K562 (cell line): ENCODE results near the gene WASL. TPM values are rescaled to one million over a fixed set of nuclear protein-coding genes. Genes with fewer than 3 reads are reported as not detected.

ENCODE experiments used
- ATAC-seq: fragments of 200-7000 bp; cut with Tn5 transposase; 3 replicates; pipeline ENCODE4 v1.9.1; 2020; ENCODE audit warnings: moderate library complexity
- BruUV-seq: library from RNA; stranded (reverse); fragments of 400-500 nt; replicated peaks from 2 replicates; lab custom pipeline; 2021; lab: Mats Ljungman, UMichigan
- CTCF ChIA-PET: fragments of 300-600 bp; formaldehyde crosslinking; extraction: SDS; loops from one replicate; lab custom pipeline; 2021; ENCODE audit warnings: low intra/inter-chr PET ratio; lab: Yijun Ruan, JAX
- POLR2A ChIA-PET: fragments of 300-600, 350-650 bp; sonication (Branson Sonifier 250); formaldehyde crosslinking; extraction: SDS; loops from one replicate; lab custom pipeline; 2021; ENCODE audit warnings: antibody characterized with exemption, inconsistent platforms; lab: Yijun Ruan, JAX
- DNase-seq, 4 experiments: peaks; one replicate each; pipeline versions ENCODE4 v3.0.0 to v3.0.0-alpha.2; 2011 to 2018; ENCODE audit warnings: low spot score in 3 of 4, mixed read lengths in 3 of 4; ENCODE audit errors: extremely low read depth in 1 of 4
- FAIRE-seq: peaks from 2 replicates; lab custom pipeline; 2011; peaks lifted over from hg19 to GRCh38; lab: Jason Lieb, UNC
- H2AFZ ChIP-seq: 2 replicates; pipeline ENCODE4 v1.6.0; 2011; ENCODE audit warnings: low read depth, low read length, control low read depth, inconsistent platforms
- H3K27ac ChIP-seq: fragments of 200-600 bp; 3 replicates; pipeline ENCODE4 v1.8.0; 2011; ENCODE audit warnings: low read depth, mild to moderate bottlenecking, control low read depth, inconsistent platforms, low read length, moderate library complexity, mixed read lengths; ENCODE audit errors: extremely low read depth
- H3K27me3 ChIP-seq, 2 experiments: fragments of 300-600 bp in 1 of 2; 2 replicates in 1 of 2; 3 replicates in 1 of 2; pipeline versions ENCODE4 v1.6.0 to v1.8.0; 2011; ENCODE audit warnings: inconsistent platforms in 2 of 2, low read length in 2 of 2, mild to moderate bottlenecking in 1 of 2, mixed read lengths in 1 of 2, moderate library complexity in 1 of 2; ENCODE audit not compliant: control insufficient read depth in 2 of 2, insufficient read depth in 2 of 2
- H3K36me3 ChIP-seq: fragments of 300-600 bp; 3 replicates; pipeline ENCODE4 v1.8.0; 2011; ENCODE audit warnings: mild to moderate bottlenecking, low read length, inconsistent platforms; ENCODE audit not compliant: control insufficient read depth, insufficient read depth
- H3K4me1 ChIP-seq, 2 experiments: fragments of 200-600 bp in 1 of 2; replicated peaks in 1 of 2; 2 replicates in 1 of 2; 3 replicates in 1 of 2; pipeline versions ENCODE4 v1.5.1 to v1.8.0; 2011; ENCODE audit warnings: inconsistent platforms in 2 of 2, low read length in 2 of 2, mild to moderate bottlenecking in 1 of 2, mixed read lengths in 1 of 2, moderate library complexity in 1 of 2; ENCODE audit not compliant: control insufficient read depth in 2 of 2, insufficient read depth in 2 of 2
- H3K4me2 ChIP-seq: 2 replicates; pipeline ENCODE4 v1.6.1; 2011; ENCODE audit warnings: low read length, control low read depth, inconsistent platforms, mixed read lengths; ENCODE audit not compliant: insufficient read depth
- H3K4me3 ChIP-seq: fragments of 200-600 bp; sonication (generic), shearing (Covaris generic); 2 replicates; pipeline ENCODE4 v1.5.1; 2016; ENCODE audit warnings: control low read depth, inconsistent platforms
- H3K79me2 ChIP-seq: fragments of 200-600 bp; 3 replicates; pipeline ENCODE4 v1.8.0; 2011; ENCODE audit warnings: low read length, inconsistent platforms; ENCODE audit not compliant: control insufficient read depth, insufficient read depth
- H3K9ac ChIP-seq, 2 experiments: 2 replicates each; pipeline versions ENCODE4 v1.6.0 to v1.6.1; 2011; ENCODE audit warnings: low read depth in 2 of 2, low read length in 2 of 2, control low read depth in 1 of 2, inconsistent platforms in 1 of 2, mild to moderate bottlenecking in 1 of 2, mixed read lengths in 1 of 2; ENCODE audit not compliant: insufficient read depth in 1 of 2
- H3K9me1 ChIP-seq: one replicate; pipeline ENCODE4 v1.6.0; 2011; ENCODE audit warnings: inconsistent platforms, mild to moderate bottlenecking, low read length, moderate library complexity; ENCODE audit not compliant: control insufficient read depth, insufficient read depth
- H3K9me3 ChIP-seq: replicated peaks from 2 replicates; pipeline ENCODE4 v1.5.1; 2011; ENCODE audit warnings: low read depth, low read length, inconsistent platforms; ENCODE audit not compliant: control insufficient read depth, insufficient read depth
- H4K20me1 ChIP-seq: replicated peaks from 2 replicates; pipeline ENCODE4 v1.6.1; 2011; ENCODE audit warnings: low read length, inconsistent platforms, mixed read lengths; ENCODE audit not compliant: control insufficient read depth, insufficient read depth
- ARID3A ChIP-seq: IDR thresholded peaks from 2 replicates; pipeline ENCODE4 v1.6.1; 2012; ENCODE audit warnings: low read depth, low read length, improper control_type of control experiment, borderline replicate concordance
- CTCF ChIP-seq, 3 experiments: IDR thresholded peaks in 2 of 3; conservative IDR thresholded peaks in 1 of 3; 2 replicates each; pipeline ENCODE4 v1.5.1; 2011 to 2012; ENCODE audit warnings: low read length in 3 of 3, mild to moderate bottlenecking in 3 of 3, control low read depth in 2 of 3, improper control_type of control experiment in 1 of 3, inconsistent platforms in 1 of 3, low read depth in 1 of 3, mixed read lengths in 1 of 3, moderate library complexity in 1 of 3; ENCODE audit not compliant: insufficient read depth in 2 of 3
- FOXM1 ChIP-seq, 2 experiments: fragments of 450-650 bp in 1 of 2; sonication (generic) in 1 of 2; formaldehyde crosslinking in 1 of 2; IDR thresholded peaks; 2 replicates each; pipeline versions ENCODE4 v1.6.1 to v1.9.0; 2017 to 2022; ENCODE audit warnings: low read depth in 2 of 2, mild to moderate bottlenecking in 2 of 2, missing genetic modification reagents in 1 of 2, moderate library complexity in 1 of 2
- HDAC2 ChIP-seq: fragments of 450-650 bp; IDR thresholded peaks from 2 replicates; pipeline ENCODE4 v1.6.1; 2016; ENCODE audit warnings: mild to moderate bottlenecking
- PKNOX1 ChIP-seq: fragments of 450-650 bp; IDR thresholded peaks from 2 replicates; pipeline ENCODE4 v1.6.1; 2016
- POLR2H ChIP-seq: IDR thresholded peaks from 2 replicates; pipeline ENCODE4 v1.6.1; 2016; ENCODE audit warnings: missing genetic modification characterization, low read depth, mild to moderate bottlenecking, control low read depth, missing compliant biosample characterization, moderate library complexity
- WGBS: fragments of 100-300 bp; shearing (Covaris generic); methylation state at CpG from one replicate; pipeline ENCODE4 v1.1.6; 2016; ENCODE audit warnings: low coverage, mixed read lengths; ENCODE audit not compliant: insufficient coverage; ENCODE audit errors: missing lambda C conversion rate; 5-methylcytosine and 5-hydroxymethylcytosine counted together
- in situ Hi-C: fragments of 300-500 bp; cut with MboI; formaldehyde crosslinking; loops from 4 replicates; pipeline ENCODE4 v1.15.0; 2018; ENCODE audit warnings: inconsistent platforms, mixed read lengths
- intact Hi-C: fragments of 100-400 bp; cut with micrococcal nuclease; formaldehyde crosslinking; loops from 2 replicates; pipeline ENCODE4 v1.14.2; 2022
- polyA plus RNA-seq, 8 experiments: library from polyadenylated mRNA; depleted of rRNA in 4 of 8; stranded (reverse) in 5 of 8; unstranded in 3 of 8; fragments of >200 nt; fragmentation: Nextera tagmentation in 2 of 8; fragmentation: Illumina TruSeq in 1 of 8; extraction: Ambion mirVana in 2 of 8; extraction: Trizol in 1 of 8; gene quantifications; 2 replicates each; pipeline versions ENCODE4 v1.2.1 to v1.2.3, GENCODE V29; 2011 to 2014; ENCODE audit warnings: inconsistent platforms in 1 of 8, missing spikeins in 1 of 8
- total RNA-seq, 7 experiments: library from RNA; depleted of rRNA in 6 of 7; stranded (reverse); fragments of >200 nt in 6 of 7; fragmentation: Illumina TruSeq in 2 of 7; extraction: Trizol in 2 of 7; gene quantifications; 2 replicates each; pipeline versions ENCODE4 v1.2.1 to v1.2.3, GENCODE V29; 2011 to 2021; ENCODE audit warnings: low replicate concordance in 1 of 7

Gene WASL
- total and polyA plus RNA-seq, 9 of the 15 experiments (the other 6 are each of a cell fraction or from before 2014, with no cell fraction given), result 3.2 to 13.9 (median 8.3) TPM

GRCh38 chr7:123716877-123717276 is 31.9 kb downstream of the WASL start:
- Histone ChIP-seq H2AFZ (no peak overlapping the region), H3K9me1 (no peaks in the 10 kb centered on the region), H3K27ac (no peak overlapping the region), H3K27me3 (no peaks in the 10 kb centered on the region), H3K4me3 (no peak overlapping the region), H3K9me3 (no peaks in the 10 kb centered on the region), H3K4me1 (peaks cover 0 to 43% of the 10 kb centered on the region in 2 experiments; a peak in 4 of 5 replicates), H3K79me2 (peaks cover 100% of the 10 kb centered on the region), H3K9ac (no peak overlapping the region), H3K4me2 (no peak overlapping the region), H4K20me1 (peaks cover 15% of the 10 kb centered on the region), H3K36me3 (peaks cover 15% of the 10 kb centered on the region; the same call in 2 of the 3 replicates)
- ATAC-seq (no peak), FAIRE-seq (no peak), DNase-seq (no peak)
- CTCF ChIA-PET, result no interaction called here
- POLR2A ChIA-PET, result interaction anchor here (0.8 to 3.8 kb wide), 9 partner anchors 10 to 83 kb away, joined by 3 to 18 read pairs (median 4); partner anchors contain the start of gene WASL
- BruUV-seq, result no TSS peak
- TF ChIP-seq POLR2H (0 out of 2 replicates have a peak, but pooled peaks have one; percentile 8), ARID3A (peak; percentile 94), HDAC2 (0 out of 2 replicates have a peak, but pooled peaks have one; percentile 0), CTCF (IDR thresholded peaks at IDR 0.05 in 2 of 3, conservative IDR thresholded peaks at IDR 0.05 in 1 of 3; ENCODE audit: insufficient read depth in 2 of 3, low read depth in 1 of 3, low read length in 3 of 3) (peak in 2 of 3 experiments; percentile 15 to 27; a peak in 1 of 6 replicates), PKNOX1 (no peak), FOXM1 (IDR thresholded peaks at IDR 0.05; ENCODE audit: low read depth) (no peak), FOXM1 (CRISPR knock-in tag; IDR thresholded peaks at IDR 0.05; ENCODE audit: low read depth) (no peak)
- in situ Hi-C loops (no loop called here), intact Hi-C loops (no loop called here)
- WGBS, result 41% methylated on average over 1 of the region's 1 CpG
